ENCODE measurements around the gene DCLK3.

DNA sequence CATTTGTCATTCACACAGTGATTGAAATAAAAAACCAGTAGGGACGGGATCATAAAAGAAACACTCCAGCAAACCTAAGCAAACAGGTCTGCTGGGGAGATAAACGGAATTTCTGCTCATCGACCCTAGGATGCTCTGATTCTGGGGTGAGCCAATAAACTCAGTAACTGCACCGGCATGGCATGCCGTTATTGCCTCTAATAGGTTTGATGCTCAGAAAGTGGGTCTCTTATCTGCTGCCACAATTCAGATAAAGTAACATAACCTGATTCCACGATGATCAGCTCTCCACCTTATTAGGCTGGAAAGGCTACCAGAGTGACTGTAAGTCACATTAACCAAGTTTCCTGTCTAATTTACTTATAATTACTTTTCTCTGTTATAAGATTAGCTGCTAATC lies 19.6 kb downstream of the DCLK3 start:
- TF ChIP-seq, protein P1, sequence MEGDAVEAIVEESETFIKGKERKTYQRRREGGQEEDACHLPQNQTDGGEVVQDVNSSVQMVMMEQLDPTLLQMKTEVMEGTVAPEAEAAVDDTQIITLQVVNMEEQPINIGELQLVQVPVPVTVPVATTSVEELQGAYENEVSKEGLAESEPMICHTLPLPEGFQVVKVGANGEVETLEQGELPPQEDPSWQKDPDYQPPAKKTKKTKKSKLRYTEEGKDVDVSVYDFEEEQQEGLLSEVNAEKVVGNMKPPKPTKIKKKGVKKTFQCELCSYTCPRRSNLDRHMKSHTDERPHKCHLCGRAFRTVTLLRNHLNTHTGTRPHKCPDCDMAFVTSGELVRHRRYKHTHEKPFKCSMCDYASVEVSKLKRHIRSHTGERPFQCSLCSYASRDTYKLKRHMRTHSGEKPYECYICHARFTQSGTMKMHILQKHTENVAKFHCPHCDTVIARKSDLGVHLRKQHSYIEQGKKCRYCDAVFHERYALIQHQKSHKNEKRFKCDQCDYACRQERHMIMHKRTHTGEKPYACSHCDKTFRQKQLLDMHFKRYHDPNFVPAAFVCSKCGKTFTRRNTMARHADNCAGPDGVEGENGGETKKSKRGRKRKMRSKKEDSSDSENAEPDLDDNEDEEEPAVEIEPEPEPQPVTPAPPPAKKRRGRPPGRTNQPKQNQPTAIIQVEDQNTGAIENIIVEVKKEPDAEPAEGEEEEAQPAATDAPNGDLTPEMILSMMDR (IDR thresholded peaks at IDR 0.05) = no peak
- TF ChIP-seq EZH2 (IDR thresholded peaks at IDR 0.05; ENCODE audit: borderline replicate concordance, insufficient read depth, low read depth, low read length, poor library complexity, severe bottlenecking) = no peak

Measured in B cell (primary cell).